HG03095 (cell line): ENCODE results near the gene SH3GL2.

Experiments
- ATAC-seq: cut with Tn5 transposase; IDR thresholded peaks from one replicate; pipeline ENCODE4 v1.9.1; 2021; ENCODE audit warnings: moderate library complexity; ENCODE audit not compliant: unreplicated experiment

The SH3GL2 gene

GRCh38 chr9:17653947-17654465 lies 75.1 kb downstream of the SH3GL2 start:
- no peak for ATAC-seq

- ATAC-seq, result no peak
Measured at GRCh38 chr9:17656889-17657288, 78.0 kb downstream of the SH3GL2 start.

- ATAC-seq, result no peak
Measured at GRCh38 chr9:17658237-17658636, 79.4 kb downstream of the SH3GL2 start.

- no peak for ATAC-seq
Measured at GRCh38 chr9:17660158-17660557, 81.3 kb downstream of the SH3GL2 start.

GRCh38 chr9:17665450-17665849 lies 86.6 kb downstream of the SH3GL2 start:
- no peak for ATAC-seq

GRCh38 chr9:17669206-17669605 lies 90.3 kb downstream of the SH3GL2 start:
- no peak for ATAC-seq

GRCh38 chr9:17682684-17683083 lies 103.8 kb downstream of the SH3GL2 start:
- no peak for ATAC-seq

- ATAC-seq, result no peak
Measured at GRCh38 chr9:17688834-17689233, 110.0 kb downstream of the SH3GL2 start.

- ATAC-seq, result no peak
Measured at GRCh38 chr9:17694336-17694735, 115.5 kb downstream of the SH3GL2 start.

- no peak for ATAC-seq
Measured at GRCh38 chr9:17695482-17695881, 116.6 kb downstream of the SH3GL2 start.

- no peak for ATAC-seq
Measured at GRCh38 chr9:17699615-17700330, 120.9 kb downstream of the SH3GL2 start.

GRCh38 chr9:17706347-17706746 lies 127.5 kb downstream of the SH3GL2 start:
- ATAC-seq, result no peak

GRCh38 chr9:17719053-17719452 lies 140.2 kb downstream of the SH3GL2 start:
- ATAC-seq, result no peak

GRCh38 chr9:17721954-17722353 lies 143.1 kb downstream of the SH3GL2 start:
- no peak for ATAC-seq

- ATAC-seq, result no peak
Measured at GRCh38 chr9:17723656-17724055, 144.8 kb downstream of the SH3GL2 start.

GRCh38 chr9:17725399-17726010 lies 146.6 kb downstream of the SH3GL2 start:
- no peak for ATAC-seq

GRCh38 chr9:17726298-17726697 lies 147.4 kb downstream of the SH3GL2 start:
- no peak for ATAC-seq

GRCh38 chr9:17730899-17731298 lies 152.0 kb downstream of the SH3GL2 start:
- ATAC-seq, result no peak

GRCh38 chr9:17731308-17731707 lies 152.4 kb downstream of the SH3GL2 start:
- no peak for ATAC-seq

- ATAC-seq, result no peak
Measured at GRCh38 chr9:17734674-17735073, 155.8 kb downstream of the SH3GL2 start.

- no peak for ATAC-seq
Measured at GRCh38 chr9:17735859-17736258, 157.0 kb downstream of the SH3GL2 start.

GRCh38 chr9:17739022-17739421 lies 160.2 kb downstream of the SH3GL2 start:
- no peak for ATAC-seq
